ENCODE data around the gene MAML2. TPM values are rescaled to one million over a fixed set of nuclear protein-coding genes. Genes with fewer than 3 reads are reported as not detected.
A peak's percentile ranks its signal among the peaks of the same experiment; 100 is the strongest.

The MAML2 gene
- total and polyA plus RNA-seq, 2 experiments from 2014 or later = 2.0 to 7.1 TPM

GRCh38 chr11:96306933-96307775, 35.8 kb downstream of the MAML2 start (continued):
- no peak for TF ChIP-seq CTCF (conservative IDR thresholded peaks at IDR 0.05; ENCODE audit: low read depth in 2 of 2)

GRCh38 chr11:96306600-96306932, 36.4 kb downstream of the MAML2 start:
- peaks cover 36% of the 10 kb centered on the region for H3K4me1 Mint-ChIP-seq
- no peaks in the 10 kb centered on the region for H3K9me3 Mint-ChIP-seq
- Histone ChIP-seq H3K9me2 (ENCODE audit: insufficient read depth) (no peaks in the 10 kb centered on the region), H3K27ac (ENCODE audit: low read depth) (peak overlapping the region; percentile 46; the same call in 1 of the 2 replicates), H4K20me1 (replicated peaks; ENCODE audit: insufficient read depth) (no peaks in the 10 kb centered on the region), H3K4me3 (no peak overlapping the region), H3K36me3 (ENCODE audit: insufficient read depth) (no peaks in the 10 kb centered on the region), H3K4me2 (peak overlapping the region; percentile 64), H3K27me3 (ENCODE audit: insufficient read depth) (no peaks in the 10 kb centered on the region), H3K79me2 (replicated peaks; ENCODE audit: insufficient read depth) (peaks cover 4% of the 10 kb centered on the region; the same call in 1 of the 2 replicates), H3K4me1 (ENCODE audit: insufficient read depth) (peaks cover 39% of the 10 kb centered on the region), H2AFZ (no peak overlapping the region), H3F3A (replicated peaks; ENCODE audit: low read depth) (no peaks in the 10 kb centered on the region)
- no peak for DNase-seq (ENCODE audit: low spot score)
- ATAC-seq = no peak
- H3K27ac Mint-ChIP-seq = peak overlapping the region; percentile 40; the same call in 1 of the 2 replicates
- TF ChIP-seq ZNF114 (CRISPR knock-in tag; IDR thresholded peaks at IDR 0.05) (no peak), STAT1 (IDR thresholded peaks at IDR 0.05; ENCODE audit: unreplicated experiment) (no peak), JUNB (IDR thresholded peaks at IDR 0.05; ENCODE audit: unreplicated experiment) (no peak), ZNF462 (CRISPR knock-in tag; IDR thresholded peaks at IDR 0.05) (no peak), EZH2phosphoT487 (IDR thresholded peaks at IDR 0.05; ENCODE audit: unreplicated experiment) (no peak), NANOG (IDR thresholded peaks at IDR 0.05; ENCODE audit: borderline replicate concordance) (no peak)
- H3K4me3 Mint-ChIP-seq = no peak overlapping the region
- H3K36me3 Mint-ChIP-seq (ENCODE audit: low read depth) = no peaks in the 10 kb centered on the region
- H3K27me3 Mint-ChIP-seq (ENCODE audit: insufficient read depth, low read depth, poor library complexity) = no peaks in the 10 kb centered on the region

All from GM23338 (cell line).